Smooth muscle cell (in vitro differentiated cells): ENCODE data around the gene MUC20. TPM values are rescaled to one million over a fixed set of nuclear protein-coding genes. Genes with fewer than 3 reads are reported as not detected.
"Not testable (repeated sequence)": the region's sequence is repeated elsewhere in the genome, so short reads cannot be mapped to it uniquely, and the experiment has no call there.

Experiments used
- DNase-seq: peaks from one replicate; lab custom pipeline; 2025; ENCODE audit not compliant: unreplicated experiment; lab: John Stamatoyannopoulos, UW
- H2AFZ ChIP-seq: fragments of 200-600 bp; sonication (generic); 2 replicates; pipeline ENCODE4 v1.6.0; 2016; ENCODE audit warnings: antibody characterized with exemption, low read depth, mild to moderate bottlenecking
- H3F3A ChIP-seq: fragments of 200-600 bp; sonication (generic); 2 replicates; pipeline ENCODE4 v1.6.0; 2017; ENCODE audit warnings: antibody characterized with exemption, low read depth
- H3K27ac ChIP-seq: fragments of 200-600 bp; sonication (generic); 2 replicates; pipeline ENCODE4 v1.5.1; 2016; ENCODE audit warnings: low read depth, mild to moderate bottlenecking
- H3K27me3 ChIP-seq: fragments of 200-600 bp; sonication (generic); 2 replicates; pipeline ENCODE4 v1.6.1; 2016; ENCODE audit warnings: low read depth, mild to moderate bottlenecking
- H3K36me3 ChIP-seq: fragments of 200-600 bp; sonication (generic); 2 replicates; pipeline ENCODE4 v1.5.1; 2016; ENCODE audit warnings: low read depth
- H3K4me1 ChIP-seq: fragments of 200-600 bp; sonication (generic); 2 replicates; pipeline ENCODE4 v1.5.1; 2016; ENCODE audit warnings: low read depth
- H3K4me2 ChIP-seq: fragments of 200-600 bp; sonication (generic); 2 replicates; pipeline ENCODE4 v1.6.0; 2016; ENCODE audit warnings: mild to moderate bottlenecking
- H3K4me3 ChIP-seq: fragments of 200-600 bp; sonication (generic); 2 replicates; pipeline ENCODE4 v1.5.1; 2016; ENCODE audit warnings: mild to moderate bottlenecking
- H3K79me2 ChIP-seq: fragments of 200-600 bp; sonication (generic); 2 replicates; pipeline ENCODE4 v1.6.0; 2016; ENCODE audit warnings: low read depth, mild to moderate bottlenecking
- H3K9ac ChIP-seq: fragments of 200-600 bp; sonication (generic); 2 replicates; pipeline ENCODE4 v1.6.0; 2016; ENCODE audit warnings: low read depth
- H3K9me3 ChIP-seq: fragments of 200-600 bp; sonication (generic); replicated peaks from 2 replicates; pipeline ENCODE4 v1.5.1; 2016; ENCODE audit warnings: low read depth
- H4K20me1 ChIP-seq: fragments of 200-600 bp; sonication (generic); 2 replicates; pipeline ENCODE4 v1.6.0; 2016; ENCODE audit warnings: low read depth
- CTCF ChIP-seq: fragments of 200-600 bp; sonication (generic); IDR thresholded peaks from 2 replicates; pipeline ENCODE4 v1.5.1; 2017; ENCODE audit warnings: borderline replicate concordance, mild to moderate bottlenecking, antibody characterized with exemption; ENCODE audit not compliant: insufficient read depth, poor library complexity, severe bottlenecking
- WGBS: methylation state at CpG from one replicate; pipeline ENCODE4 v1.1.7; 2016; ENCODE audit warnings: low lambda C conversion rate; 5-methylcytosine and 5-hydroxymethylcytosine counted together
- polyA plus RNA-seq: library from polyadenylated mRNA; unstranded; fragments of >200 nt; fragmentation: Nextera tagmentation; extraction: Ambion mirVana; gene quantifications from 2 replicates; pipeline ENCODE4 v1.2.1, GENCODE V29; 2016
- total RNA-seq: library from RNA; depleted of rRNA; stranded (reverse); fragments of >200 nt; gene quantifications from 2 replicates; pipeline ENCODE4 v1.2.3, GENCODE V29; 2014

Gene MUC20
- total and polyA plus RNA-seq, 2 experiments from 2014 or later: 2.5 to 5.9 TPM

DNA sequence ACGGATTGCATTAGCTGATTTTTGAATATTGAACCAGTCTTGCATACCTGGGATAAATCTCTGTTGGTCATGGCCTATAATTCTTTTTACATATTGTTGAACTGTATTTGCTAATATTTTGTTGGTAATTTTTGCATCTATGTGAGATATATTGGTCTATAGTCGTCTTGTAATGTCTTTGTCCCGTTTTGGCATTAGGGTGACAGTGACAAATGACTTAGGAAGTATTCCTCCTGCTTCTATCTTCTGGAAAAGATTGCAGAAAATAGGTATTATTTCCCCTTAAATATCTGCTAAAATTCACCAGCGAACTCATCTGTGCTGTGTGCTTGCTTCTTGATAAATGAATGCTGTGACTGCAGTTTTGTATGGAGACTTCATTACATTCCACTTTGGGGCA is 23.7 kb downstream of the MUC20 start:
- no peak for TF ChIP-seq CTCF
- no peaks in the 10 kb centered on the region for H3K36me3 ChIP-seq
- no peaks in the 10 kb centered on the region for H4K20me1 ChIP-seq
- no peak overlapping the region for H3K27ac ChIP-seq
- no peaks in the 10 kb centered on the region for H3K79me2 ChIP-seq
- no peak overlapping the region for H3K4me3 ChIP-seq
- peaks cover 47% of the 10 kb centered on the region for H3K27me3 ChIP-seq
- no peaks in the 10 kb centered on the region for H3F3A ChIP-seq
- 79% methylated on average over 4 of the region's 4 CpGs for WGBS
- H3K4me1 ChIP-seq: no peaks in the 10 kb centered on the region
- no peak overlapping the region for H3K4me2 ChIP-seq
- H3K9ac ChIP-seq: no peak overlapping the region
- H2AFZ ChIP-seq: no peak overlapping the region
- no peaks in the 10 kb centered on the region for H3K9me3 ChIP-seq
- DNase-seq: no peak

- Histone ChIP-seq H3F3A (no peaks in the 10 kb centered on the region), H2AFZ (no peak overlapping the region), H3K36me3 (no peaks in the 10 kb centered on the region), H3K27me3 (peaks cover 39% of the 10 kb centered on the region), H3K4me1 (no peaks in the 10 kb centered on the region), H3K27ac (no peak overlapping the region), H3K9me3 (no peaks in the 10 kb centered on the region), H3K79me2 (no peaks in the 10 kb centered on the region), H3K4me3 (no peak overlapping the region), H3K9ac (no peak overlapping the region), H4K20me1 (no peaks in the 10 kb centered on the region), H3K4me2 (no peak overlapping the region)
- 86% methylated on average over 8 of the region's 8 CpGs for whole genome bisulfite sequencing
- no peak for DNase-seq
- no peak for TF ChIP-seq CTCF
These were observed 25.6 kb downstream of the MUC20 start for GRCh38 chr3:195746346-195746745.

GRCh38 chr3:195746751-195747150 is 26.0 kb downstream of the MUC20 start:
- Histone ChIP-seq H3K36me3 (no peaks in the 10 kb centered on the region), H3K9me3 (no peaks in the 10 kb centered on the region), H3F3A (no peaks in the 10 kb centered on the region), H2AFZ (no peak overlapping the region), H3K9ac (no peak overlapping the region), H3K79me2 (no peaks in the 10 kb centered on the region), H3K4me3 (no peak overlapping the region), H3K4me2 (no peak overlapping the region), H4K20me1 (no peaks in the 10 kb centered on the region), H3K4me1 (no peaks in the 10 kb centered on the region), H3K27me3 (peaks cover 35% of the 10 kb centered on the region), H3K27ac (no peak overlapping the region)
- TF ChIP-seq CTCF: no peak
- 92% methylated on average over 9 of the region's 9 CpGs for WGBS
- DNase-seq: no peak

DNA sequence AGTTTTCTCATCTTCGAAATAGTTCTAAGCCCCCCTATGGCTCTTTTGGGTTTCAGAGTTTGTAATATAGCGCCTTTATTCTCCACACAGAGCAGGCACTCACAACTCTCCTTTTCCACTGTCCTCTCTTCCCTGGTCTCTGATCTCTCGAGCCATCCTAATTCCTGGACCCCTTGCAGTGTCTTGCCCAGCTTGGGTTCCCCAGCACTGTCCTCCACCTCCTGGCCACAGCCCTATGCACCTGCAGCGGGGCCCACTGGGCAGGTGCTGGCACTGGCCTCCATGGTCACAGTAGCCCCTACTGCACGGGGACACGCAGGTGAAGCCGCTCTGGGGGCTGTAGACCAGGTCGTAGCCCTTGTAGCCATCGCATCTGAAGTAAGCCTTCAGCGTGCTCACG is 27.9 kb downstream of the MUC20 start:
- Histone ChIP-seq H3K36me3 (no peaks in the 10 kb centered on the region), H4K20me1 (no peaks in the 10 kb centered on the region), H3K27ac (no peak overlapping the region), H3K4me1 (no peaks in the 10 kb centered on the region), H3K79me2 (no peaks in the 10 kb centered on the region), H3K4me3 (no peak overlapping the region), H3K27me3 (peaks cover 18% of the 10 kb centered on the region), H3K9ac (no peak overlapping the region), H3K4me2 (no peak overlapping the region), H3F3A (no peaks in the 10 kb centered on the region), H2AFZ (no peak overlapping the region), H3K9me3 (no peaks in the 10 kb centered on the region)
- DNase-seq: no peak
- 97% methylated on average over 11 of the region's 11 CpGs for WGBS
- TF ChIP-seq CTCF: no peak

DNA sequence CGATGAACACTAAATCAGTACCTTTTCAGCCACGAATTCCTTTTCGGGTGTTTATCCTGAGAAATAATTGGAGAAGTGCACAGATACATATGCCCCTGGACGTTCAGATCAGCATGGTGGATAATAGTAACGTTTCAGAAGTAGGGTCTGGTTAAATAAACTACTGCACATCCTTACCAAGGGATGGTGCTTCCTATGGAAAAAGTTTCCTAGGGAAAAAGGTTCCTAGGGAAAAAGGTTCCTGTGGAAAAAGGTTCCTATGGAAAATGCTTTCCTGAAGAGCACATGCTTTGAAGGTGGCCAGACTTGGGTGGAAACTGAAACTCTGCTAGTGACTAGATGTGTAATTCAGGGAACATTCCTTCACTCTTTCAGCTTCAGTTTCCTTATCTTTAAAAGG is 28.3 kb downstream of the MUC20 start:
- H3K27ac ChIP-seq: not testable (repeated sequence)
- 88% methylated on average over 5 of the region's 5 CpGs for WGBS

More for the DNA sequence above, 28.3 kb downstream of the MUC20 start:
- not testable (repeated sequence) for H3K4me3 ChIP-seq, DNase-seq, H2AFZ ChIP-seq, H3K9ac ChIP-seq, H4K20me1 ChIP-seq, H3K4me1 ChIP-seq, H3K9me3 ChIP-seq, H3K79me2 ChIP-seq, H3F3A ChIP-seq, H3K4me2 ChIP-seq, H3K36me3 ChIP-seq
- peaks cover 16% of the 10 kb centered on the region for H3K27me3 ChIP-seq
